Adrenal gland (tissue), 12 donors: ENCODE measurements around the gene TTC33. TPM values are rescaled to one million over a fixed set of nuclear protein-coding genes. Genes with fewer than 3 reads are reported as not detected.

ENCODE experiments used
- DNase-seq, 7 donors: peaks; one replicate each; pipeline ENCODE4 v3.0.0-alpha.2; 2019 to 2020
- H3K27ac ChIP-seq, 5 donors: fragments of 200-600 bp; sonication (generic) in 4 of 5; 1 replicate in 3 of 5; 2 replicates in 2 of 5; pipeline versions ENCODE4 v1.5.1 to v1.8.0; 2016 to 2020; ENCODE audit warnings: mild to moderate bottlenecking in 1 of 5
- H3K27me3 ChIP-seq: fragments of 200-600 bp; 2 replicates; pipeline ENCODE4 v1.8.0; 2021
- H3K36me3 ChIP-seq, 2 donors: fragments of 200-600 bp; replicated peaks in 1 of 2; 1 replicate in 1 of 2; 2 replicates in 1 of 2; pipeline versions ENCODE4 v1.5.1 to v1.8.0; 2018 to 2022
- H3K4me1 ChIP-seq, 2 donors: fragments of 200-600 bp; replicated peaks in 1 of 2; 1 replicate in 1 of 2; 2 replicates in 1 of 2; pipeline versions ENCODE4 v1.5.1 to v1.8.0; 2018 to 2021
- H3K4me3 ChIP-seq, 4 donors: fragments of 200-600 bp; sonication (generic) in 3 of 4; one replicate each; pipeline ENCODE4 v1.5.1; 2016 to 2018
- H3K9me3 ChIP-seq, 3 donors: fragments of 200-600 bp; sonication (generic) in 1 of 3; replicated peaks in 1 of 3; 1 replicate in 2 of 3; 2 replicates in 1 of 3; pipeline versions ENCODE4 v1.5.1 to v1.8.0; 2016 to 2021
- POLR2A ChIP-seq, 2 donors: fragments of 450-650 bp; IDR thresholded peaks; one replicate each; pipeline ENCODE4 v1.6.1; 2017; ENCODE audit warnings: antibody characterized with exemption in 2 of 2, mild to moderate bottlenecking in 2 of 2, moderate library complexity in 1 of 2
- WGBS, 4 donors: extraction: QIAGEN DNeasy Blood & Tissue Kit in 2 of 4; methylation state at CpG; one replicate each; pipeline versions ENCODE4 v1.1.5 to v1.1.7; 2013 to 2017; 5-methylcytosine and 5-hydroxymethylcytosine counted together
- intact Hi-C, 2 donors: fragments of 100-400 bp; cut with DNase I; formaldehyde crosslinking; loops; one replicate each; pipeline versions ENCODE4 v1.14.1 to v1.15.0; 2022 to 2023
- polyA plus RNA-seq, 3 donors: library from polyadenylated mRNA; stranded (reverse); fragments of 200-250 nt in 2 of 3; fragments of 350-450 nt in 1 of 3; fragmentation: Illumina TruSeq in 1 of 3; extraction: RNeasy Lipid Tissue Mini Kit (QIAGEN cat#74804) in 1 of 3; gene quantifications; one replicate each; pipeline ENCODE4 v1.2.3, GENCODE V29; 2013 to 2014
- total RNA-seq, 9 donors: library from RNA; depleted of rRNA in 4 of 9; stranded (reverse); fragments of >200 nt in 4 of 9; fragments of 120-200 nt in 1 of 9; fragmentation: NEBNext Ultra II Directional in 1 of 9; extraction: Animal tissue kit (Norgen Biotek cat#: 25700) in 1 of 9; gene quantifications; one replicate each; pipeline versions ENCODE4 v1.1.0 to v1.2.4, GENCODE V29; 2013 to 2023
- TF ChIP-seq, protein P1 (sequence below), 6 experiments: fragments of 450-650 bp in 4 of 6; fragments of 200-600 bp in 2 of 6; sonication (generic) in 1 of 6; IDR thresholded peaks; 1 replicate in 5 of 6; 2 replicates in 1 of 6; pipeline versions ENCODE4 v1.5.1 to v1.8.0; 2016 to 2021; ENCODE audit warnings: antibody characterized with exemption in 6 of 6, mild to moderate bottlenecking in 2 of 6, moderate library complexity in 1 of 6
- donor health status: healthy with polysubstance abuse.
- donor health status: Bipolar disorder and iron deficiency.
- donor health status: DM: yes; HTN: yes; CAD: no.
- donor health status: DM: no; HTN: no; CAD: no.
- donor health status: DM: no; HTN: no; CAD: no.
- donor health status: DM: yes; HTN: yes; CAD: no.

The TTC33 gene
- total and polyA plus RNA-seq, 12 donors: 5.8 to 33.5 (median 15.3) TPM

DNA sequence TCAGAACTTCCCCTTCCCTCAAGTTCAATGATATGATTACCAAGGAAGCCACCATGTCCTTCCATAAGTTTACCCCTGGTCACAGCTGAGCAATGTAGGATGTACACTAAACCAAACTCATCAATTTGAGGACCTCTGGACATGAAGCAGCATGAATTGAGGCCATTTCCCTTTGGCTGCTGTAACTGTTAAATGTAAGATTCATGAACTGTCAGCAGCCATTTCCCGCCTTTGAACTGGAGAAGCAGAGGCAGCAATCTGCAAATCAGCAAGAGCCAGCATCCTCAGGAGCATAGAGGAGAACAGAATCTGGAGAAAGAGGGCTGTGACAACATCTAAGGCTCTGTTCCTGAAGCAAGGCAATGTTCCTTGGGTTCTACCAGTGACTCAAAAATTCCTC, 180.3 kb downstream of the TTC33 start:
- Histone ChIP-seq H3K9me3 (no peaks in the 10 kb centered on the region), H3K27me3 (no peaks in the 10 kb centered on the region), H3K4me1 (peaks cover 0 to 8% of the 10 kb centered on the region in 2 donors), H3K4me3 (no peak overlapping the region), H3K27ac (no peak overlapping the region), H3K36me3 (no peaks in the 10 kb centered on the region)
- no peak for DNase-seq
- intact Hi-C loops: no loop called here
- WGBS, 4 donors: 60 to 80% (median 64%) methylated on average over 1 of the region's 1 CpG
- TF ChIP-seq, protein P1, sequence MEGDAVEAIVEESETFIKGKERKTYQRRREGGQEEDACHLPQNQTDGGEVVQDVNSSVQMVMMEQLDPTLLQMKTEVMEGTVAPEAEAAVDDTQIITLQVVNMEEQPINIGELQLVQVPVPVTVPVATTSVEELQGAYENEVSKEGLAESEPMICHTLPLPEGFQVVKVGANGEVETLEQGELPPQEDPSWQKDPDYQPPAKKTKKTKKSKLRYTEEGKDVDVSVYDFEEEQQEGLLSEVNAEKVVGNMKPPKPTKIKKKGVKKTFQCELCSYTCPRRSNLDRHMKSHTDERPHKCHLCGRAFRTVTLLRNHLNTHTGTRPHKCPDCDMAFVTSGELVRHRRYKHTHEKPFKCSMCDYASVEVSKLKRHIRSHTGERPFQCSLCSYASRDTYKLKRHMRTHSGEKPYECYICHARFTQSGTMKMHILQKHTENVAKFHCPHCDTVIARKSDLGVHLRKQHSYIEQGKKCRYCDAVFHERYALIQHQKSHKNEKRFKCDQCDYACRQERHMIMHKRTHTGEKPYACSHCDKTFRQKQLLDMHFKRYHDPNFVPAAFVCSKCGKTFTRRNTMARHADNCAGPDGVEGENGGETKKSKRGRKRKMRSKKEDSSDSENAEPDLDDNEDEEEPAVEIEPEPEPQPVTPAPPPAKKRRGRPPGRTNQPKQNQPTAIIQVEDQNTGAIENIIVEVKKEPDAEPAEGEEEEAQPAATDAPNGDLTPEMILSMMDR (IDR thresholded peaks at IDR 0.05): no peak
- no peak for TF ChIP-seq POLR2A (IDR thresholded peaks at IDR 0.05)

- intact Hi-C loops: no loop called here
- H3K27ac ChIP-seq: peak overlapping the region in 1 of 5 donors; percentile 15
- WGBS, 4 donors: 56 to 66% (median 57%) methylated on average over 2 of the region's 2 CpGs
- DNase-seq: peak in 2 of 7 donors; percentile 7 to 69
- H3K27me3 ChIP-seq: no peaks in the 10 kb centered on the region
- no peak overlapping the region for H3K4me3 ChIP-seq
- TF ChIP-seq, protein P1 (IDR thresholded peaks at IDR 0.05): no peak
- TF ChIP-seq POLR2A (IDR thresholded peaks at IDR 0.05): no peak
- no peaks in the 10 kb centered on the region for H3K36me3 ChIP-seq
- peaks cover 0 to 9% of the 10 kb centered on the region in 2 donors for H3K4me1 ChIP-seq
- no peaks in the 10 kb centered on the region for H3K9me3 ChIP-seq
These were observed 182.8 kb downstream of the TTC33 start for GRCh38 chr5:40572937-40573336.

- Histone ChIP-seq H3K4me3 (no peak overlapping the region), H3K36me3 (no peaks in the 10 kb centered on the region), H3K27ac (peak overlapping the region in 1 of 5 donors; percentile 32), H3K4me1 (peaks cover 0 to 9% of the 10 kb centered on the region in 2 donors), H3K27me3 (no peaks in the 10 kb centered on the region), H3K9me3 (no peaks in the 10 kb centered on the region)
- DNase-seq: no peak
- intact Hi-C loops: no loop called here
- TF ChIP-seq POLR2A (IDR thresholded peaks at IDR 0.05): no peak
- TF ChIP-seq, protein P1 (IDR thresholded peaks at IDR 0.05): no peak
- WGBS, 4 donors: 64 to 70% (median 65%) methylated on average over 6 of the region's 6 CpGs
These were observed 183.4 kb downstream of the TTC33 start for GRCh38 chr5:40572391-40572790.

GRCh38 chr5:40571729-40572128, 184.0 kb downstream of the TTC33 start:
- Histone ChIP-seq H3K27me3 (no peaks in the 10 kb centered on the region), H3K36me3 (no peaks in the 10 kb centered on the region), H3K9me3 (no peaks in the 10 kb centered on the region), H3K4me3 (no peak overlapping the region), H3K27ac (peak overlapping the region in 1 of 5 donors; percentile 32), H3K4me1 (peaks cover 0 to 9% of the 10 kb centered on the region in 2 donors)
- no peak for DNase-seq
- intact Hi-C loops: no loop called here
- no peak for TF ChIP-seq POLR2A (IDR thresholded peaks at IDR 0.05)
- TF ChIP-seq, protein P1 (IDR thresholded peaks at IDR 0.05): no peak
- 66 to 78% (median 69%) methylated on average over 2 of the region's 2 CpGs for WGBS, 4 donors
